Sciatic nerve (tissue), 2 donors: ENCODE data around the gene CPAMD8. TPM values are rescaled to one million over a fixed set of nuclear protein-coding genes. Genes with fewer than 3 reads are reported as not detected.
A peak's percentile ranks its signal among the peaks of the same experiment; 100 is the strongest.
"Not testable (repeated sequence)": the region's sequence is repeated elsewhere in the genome, so short reads cannot be mapped to it uniquely, and the experiment has no call there.

Experiments
- ATAC-seq: fragments of 200-7000 bp; cut with Tn5 transposase; one replicate; pipeline ENCODE4 v1.9.1; 2020; ENCODE audit warnings: mild to moderate bottlenecking, moderate library complexity
- DNase-seq: peaks from one replicate; pipeline ENCODE4 v3.0.0-alpha.2; 2020; ENCODE audit warnings: low spot score
- intact Hi-C: fragments of 100-400 bp; cut with DNase I; formaldehyde crosslinking; loops from one replicate; pipeline ENCODE4 v1.14.2; 2022
- total RNA-seq: library from RNA; stranded (reverse); fragmentation: NEBNext Ultra II Directional; extraction: Animal tissue kit (Norgen Biotek cat#: 25700); gene quantifications from one replicate; pipeline ENCODE4 v1.2.1, GENCODE V29; 2021
- donor health status: DM: no; HTN: no; CAD: no.
- donor health status: DM: no; HTN: no; CAD: no.

The CPAMD8 gene
- total RNA-seq, 1 donor from 2014 or later = 9.6 TPM

DNA sequence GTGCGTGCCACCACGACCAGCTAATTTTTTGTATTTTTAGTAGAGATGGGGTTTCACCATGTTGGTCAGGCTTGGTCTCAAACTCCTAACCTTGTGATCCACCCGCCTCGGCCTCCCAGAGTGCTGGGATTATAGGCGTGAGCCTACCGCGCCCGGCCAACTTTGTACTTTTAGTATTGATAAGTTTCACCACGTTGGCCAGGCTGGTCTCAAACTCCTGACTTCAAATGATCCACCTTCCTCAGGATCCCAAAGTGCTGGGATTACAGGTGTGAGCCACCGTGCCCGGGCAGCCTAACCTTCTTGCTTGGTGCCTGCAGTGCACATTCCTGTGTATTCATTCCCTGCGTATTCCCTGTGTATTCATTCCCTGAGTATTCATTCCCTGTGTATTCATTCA lies 88.8 kb downstream of the CPAMD8 start:
- DNase-seq = peak; percentile 34

DNA sequence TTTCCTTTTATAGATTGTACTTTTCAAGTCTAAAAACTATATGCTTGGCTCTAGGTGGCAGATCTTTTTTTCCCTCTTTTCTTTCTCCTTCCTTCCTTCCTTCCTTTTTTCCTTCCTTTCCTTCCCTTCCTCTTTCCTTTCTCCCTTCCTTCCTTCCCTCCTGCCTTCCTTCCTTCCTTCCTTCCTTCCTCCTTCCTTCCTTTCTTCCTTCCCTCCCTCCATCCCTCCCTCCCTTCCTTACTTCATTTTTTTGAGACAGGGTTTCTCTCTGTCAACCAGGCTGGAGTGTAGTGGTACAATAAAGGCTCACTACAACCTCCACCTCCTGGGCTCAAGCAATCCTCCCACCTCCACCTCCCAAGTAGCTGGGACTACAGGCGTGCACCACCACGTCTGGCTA lies 89.7 kb downstream of the CPAMD8 start:
- intact Hi-C loops = no loop called here

More for the DNA sequence above, 88.8 kb downstream of the CPAMD8 start:
- intact Hi-C loops, ATAC-seq: not testable (repeated sequence)

DNA sequence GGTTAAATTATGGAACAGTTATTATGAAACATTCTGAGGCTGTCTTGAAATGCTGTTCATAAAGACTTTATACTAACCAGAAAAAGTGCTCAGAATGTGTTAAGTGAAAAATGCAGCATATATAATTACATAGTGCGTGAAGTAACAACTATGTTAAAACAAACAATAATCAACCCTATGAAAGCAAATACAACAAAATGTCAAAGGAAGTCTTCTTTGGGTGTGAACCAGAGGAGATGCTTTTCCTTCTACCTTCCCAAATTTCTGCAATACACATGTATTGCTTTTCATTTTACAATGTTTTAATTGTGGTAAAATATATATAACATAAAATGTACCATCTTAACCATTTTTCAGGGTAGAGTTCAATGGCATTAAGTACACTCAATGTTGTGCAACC lies 92.1 kb downstream of the CPAMD8 start:
- DNase-seq = no peak
- ATAC-seq = no peak
- intact Hi-C loops = no loop called here

More for the DNA sequence above, 89.7 kb downstream of the CPAMD8 start:
- DNase-seq (no peak), ATAC-seq (no peak)

DNA sequence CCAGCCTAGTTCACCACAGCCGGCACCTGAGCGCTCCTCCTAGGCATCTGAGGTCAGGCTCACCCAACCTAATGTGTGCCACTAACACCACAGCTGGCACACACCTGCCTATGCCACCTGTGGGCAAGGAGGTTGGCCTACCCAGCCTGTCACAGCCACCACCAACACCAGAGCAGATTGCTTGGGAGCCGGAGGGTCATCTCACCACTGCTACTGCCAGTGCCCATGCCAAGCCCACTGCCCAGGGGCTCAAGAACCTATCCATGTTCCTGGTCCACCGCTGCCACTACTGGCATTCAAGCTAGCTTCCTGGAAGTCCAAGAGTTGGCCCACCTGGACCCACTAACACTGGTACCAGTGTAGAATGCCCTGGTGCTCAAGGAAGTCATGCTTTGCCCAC lies 95.3 kb downstream of the CPAMD8 start:
- DNase-seq = no peak
- intact Hi-C loops = no loop called here

DNA sequence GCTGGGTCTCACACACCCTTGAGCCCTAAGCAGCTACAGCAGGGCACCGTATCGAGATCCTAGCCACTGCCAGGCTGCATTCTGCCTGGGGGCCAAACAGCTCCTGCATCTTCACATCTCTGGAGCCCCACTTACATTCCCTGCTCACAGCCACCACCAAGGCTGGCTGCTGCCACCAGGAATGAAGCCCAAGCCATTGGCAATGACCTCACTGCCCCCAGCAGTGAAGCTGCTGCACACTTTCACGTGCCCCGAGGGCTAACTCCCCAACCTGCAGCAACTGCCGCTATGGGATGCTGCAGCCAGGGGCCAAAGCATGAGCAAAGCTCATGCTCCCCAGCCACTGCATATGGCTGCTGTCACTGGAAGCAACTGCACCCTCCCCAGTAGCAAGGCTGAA lies 95.9 kb downstream of the CPAMD8 start:
- intact Hi-C loops = no loop called here
- no peak for ATAC-seq

More for the DNA sequence above, 95.3 kb downstream of the CPAMD8 start:
- no peak for ATAC-seq

DNA sequence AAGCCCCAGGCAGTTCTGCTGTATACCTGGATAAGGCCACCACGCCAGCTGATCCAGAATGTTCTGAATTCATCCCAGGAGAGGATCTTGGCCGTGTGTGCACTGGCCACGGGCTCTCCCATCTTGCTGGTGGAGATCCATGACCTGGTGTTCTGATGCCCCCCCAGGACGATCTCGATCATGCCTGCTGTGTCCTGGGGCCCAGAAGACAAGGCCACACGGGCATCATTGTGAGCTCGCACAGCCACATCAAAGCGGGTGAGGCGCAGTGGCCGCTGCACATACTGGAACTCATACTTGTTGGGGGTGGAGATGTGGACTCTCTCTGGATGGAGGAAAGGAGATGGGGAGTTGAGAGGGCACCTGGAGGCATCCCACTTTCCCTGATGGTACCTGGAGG lies 97.7 kb downstream of the CPAMD8 start:
- ATAC-seq = no peak
- intact Hi-C loops = no loop called here
- DNase-seq = no peak

More for the DNA sequence above, 95.9 kb downstream of the CPAMD8 start:
- DNase-seq = no peak

DNA sequence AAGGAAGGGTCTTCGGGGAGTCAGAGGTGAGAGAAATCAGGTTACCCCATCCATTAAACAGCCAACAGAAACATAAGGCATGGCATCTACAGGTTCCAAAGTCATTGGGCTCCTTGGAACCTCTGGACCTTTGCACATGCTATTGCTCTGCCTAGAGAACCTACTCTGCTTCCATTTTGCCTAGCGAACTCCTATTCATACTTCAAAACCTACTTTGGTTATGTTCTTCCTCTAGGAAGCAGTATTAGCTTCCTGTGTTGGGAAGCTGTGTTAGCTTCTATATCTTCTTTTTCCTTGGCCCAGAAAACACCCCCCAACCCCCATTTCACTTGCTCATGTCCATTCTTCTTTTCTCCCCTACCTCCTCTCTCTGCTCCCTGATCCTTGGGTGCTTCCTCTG lies 98.3 kb downstream of the CPAMD8 start:
- intact Hi-C loops = no loop called here
- DNase-seq (no peak), ATAC-seq (no peak)

DNA sequence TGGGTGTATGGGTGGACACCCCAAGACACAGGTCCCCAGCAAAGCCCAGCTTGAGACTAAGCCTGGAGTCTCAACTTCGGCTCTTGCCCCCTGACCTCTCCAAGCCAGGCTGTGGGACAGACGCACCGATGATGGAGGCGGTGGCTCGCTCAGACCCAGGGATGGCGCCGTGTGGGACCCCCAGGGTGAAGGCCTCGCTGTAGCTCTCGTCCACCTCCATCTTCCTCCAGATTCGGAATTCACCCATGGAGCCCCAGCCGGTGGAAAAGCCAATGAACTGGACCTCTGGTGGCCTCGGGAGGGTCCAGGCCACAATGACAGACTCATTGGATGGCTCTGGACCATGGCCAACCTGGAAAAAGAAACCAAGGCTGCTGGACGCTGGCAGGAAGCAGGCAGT lies 98.7 kb downstream of the CPAMD8 start:
- DNase-seq (no peak), ATAC-seq (no peak)
- intact Hi-C loops = no loop called here

DNA sequence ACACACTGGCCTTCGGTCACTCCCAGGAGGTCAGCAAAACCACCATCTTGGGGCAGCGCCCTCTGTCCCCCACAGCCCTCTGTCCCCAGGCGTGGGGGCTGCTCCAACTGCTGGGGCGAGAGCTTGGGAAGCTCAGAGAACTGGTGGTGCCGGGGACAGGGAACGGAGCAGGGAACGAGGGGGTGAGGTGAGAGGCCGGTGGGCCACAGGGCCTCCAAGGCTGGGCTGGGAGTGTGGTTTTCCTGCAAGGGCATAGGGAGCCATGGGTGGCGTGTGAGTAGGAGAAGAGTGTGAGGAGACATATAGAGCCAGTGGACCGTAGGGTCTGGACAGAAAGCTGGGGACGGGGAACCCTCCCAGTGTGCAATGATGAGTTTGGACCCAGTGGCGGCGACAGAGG lies 103.7 kb downstream of the CPAMD8 start:
- intact Hi-C loops = no loop called here
- DNase-seq (no peak), ATAC-seq (no peak)

DNA sequence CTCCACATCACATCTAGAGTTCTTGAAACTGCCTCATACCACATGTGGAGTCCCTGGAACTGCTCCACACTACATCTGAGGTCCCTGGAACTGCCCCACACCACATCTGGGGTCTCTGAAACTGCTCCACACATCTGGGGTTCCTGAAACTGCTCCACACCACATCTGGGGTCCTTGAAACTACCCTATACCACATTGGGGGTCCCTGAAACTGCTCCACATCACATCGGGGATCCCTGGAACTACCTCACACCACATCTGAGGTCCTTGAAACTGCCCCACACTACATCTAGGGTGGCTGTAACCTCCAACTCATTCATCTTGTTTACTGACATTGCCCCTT lies 104.0 kb downstream of the CPAMD8 start:
- DNase-seq = no peak
- ATAC-seq = no peak
- intact Hi-C loops = no loop called here

DNA sequence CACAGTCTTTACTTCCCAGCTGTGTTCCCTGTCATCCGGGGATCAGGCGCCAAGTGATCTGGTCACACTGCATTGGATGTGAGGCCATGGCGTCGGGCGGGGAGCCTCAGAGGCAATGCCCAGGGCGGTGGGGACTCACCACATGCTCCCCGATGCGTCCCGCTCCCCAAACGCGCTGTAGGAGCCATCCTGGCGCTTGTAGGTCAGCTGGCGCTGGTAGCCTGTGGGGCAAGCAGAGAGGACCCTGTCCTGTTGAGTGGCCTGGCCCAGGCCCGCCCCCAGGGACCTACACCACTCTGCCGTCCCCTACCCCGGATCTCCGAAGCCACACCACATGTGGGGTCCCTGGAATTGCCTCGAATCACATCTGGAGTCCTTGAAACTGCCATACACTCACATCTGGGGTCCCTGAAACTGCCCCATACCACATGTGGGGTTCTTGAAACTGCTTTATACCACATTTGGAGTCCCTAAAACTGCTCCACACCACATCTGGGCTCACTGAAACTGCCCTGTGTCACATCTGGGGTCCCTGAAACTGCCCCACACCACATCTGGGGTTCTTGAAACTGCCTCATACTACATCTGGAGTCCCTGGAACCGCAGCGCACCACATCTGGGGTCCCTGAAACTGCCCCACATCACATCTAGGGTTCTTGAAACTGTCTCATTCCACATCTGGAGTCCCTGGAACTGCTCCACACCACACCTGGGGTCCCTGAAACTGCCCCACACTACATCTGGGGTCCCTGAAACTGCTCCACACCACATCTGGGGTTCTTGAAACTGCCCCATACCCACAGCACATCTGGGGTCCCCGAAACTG lies 104.6 kb downstream of the CPAMD8 start:
- DNase-seq = no peak
- intact Hi-C loops = no loop called here
- ATAC-seq = no peak

DNA sequence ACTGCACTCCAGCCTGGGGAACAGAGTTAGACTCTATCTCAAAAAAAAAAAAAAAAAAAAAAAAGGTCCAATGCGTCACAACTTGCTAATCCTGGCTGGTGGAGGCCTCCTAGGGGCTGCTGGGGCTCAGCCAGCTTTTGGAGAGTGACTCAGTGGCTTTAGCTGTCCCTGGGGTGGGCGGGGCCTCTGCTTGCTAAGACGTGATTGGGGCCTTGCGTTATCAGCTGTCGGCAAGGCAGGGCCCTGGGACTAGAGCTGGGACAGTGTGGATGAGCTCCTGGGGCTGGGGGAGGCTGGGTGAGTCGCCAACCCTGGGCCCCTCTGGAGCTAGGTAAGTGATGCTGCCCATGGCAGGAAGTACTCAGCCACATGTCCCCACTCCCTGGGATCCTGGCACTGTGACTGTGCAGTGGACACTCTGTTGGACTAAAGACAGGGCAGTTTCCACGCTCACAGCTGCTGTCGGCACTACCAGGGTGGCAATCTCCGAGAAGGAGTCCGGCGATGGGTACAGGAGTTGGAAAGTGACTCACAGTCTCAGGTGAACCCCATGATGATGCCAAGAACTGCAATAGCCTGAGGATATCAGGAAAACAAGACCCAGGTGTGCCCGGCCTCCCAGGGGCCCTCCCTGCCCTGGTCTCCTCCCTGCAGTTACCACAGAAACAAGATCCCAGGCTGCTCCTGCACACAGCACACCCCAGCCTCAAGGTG lies 105.6 kb downstream of the CPAMD8 start:
- ATAC-seq (no peak), DNase-seq (no peak)
- intact Hi-C loops = no loop called here

DNA sequence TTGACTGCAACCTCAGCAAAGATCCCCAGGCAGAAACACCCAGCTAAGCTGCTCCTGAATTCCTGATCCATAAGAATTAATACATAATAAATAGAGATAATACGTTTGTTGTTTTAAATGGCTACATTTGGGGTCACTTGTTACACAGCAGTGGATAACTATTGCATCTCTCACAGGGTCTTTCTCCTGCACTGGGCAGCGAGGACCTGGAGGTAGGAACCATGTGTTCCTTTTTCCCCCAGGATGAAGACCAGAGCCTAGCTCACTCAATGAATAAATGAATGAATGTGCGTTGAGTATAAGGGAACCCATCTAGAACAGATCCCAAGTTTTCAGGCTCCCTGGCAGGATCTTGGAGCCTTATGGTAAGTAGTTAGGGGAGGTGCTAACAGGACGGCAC lies 107.1 kb downstream of the CPAMD8 start:
- ATAC-seq (no peak), DNase-seq (no peak)
- intact Hi-C loops = no loop called here

DNA sequence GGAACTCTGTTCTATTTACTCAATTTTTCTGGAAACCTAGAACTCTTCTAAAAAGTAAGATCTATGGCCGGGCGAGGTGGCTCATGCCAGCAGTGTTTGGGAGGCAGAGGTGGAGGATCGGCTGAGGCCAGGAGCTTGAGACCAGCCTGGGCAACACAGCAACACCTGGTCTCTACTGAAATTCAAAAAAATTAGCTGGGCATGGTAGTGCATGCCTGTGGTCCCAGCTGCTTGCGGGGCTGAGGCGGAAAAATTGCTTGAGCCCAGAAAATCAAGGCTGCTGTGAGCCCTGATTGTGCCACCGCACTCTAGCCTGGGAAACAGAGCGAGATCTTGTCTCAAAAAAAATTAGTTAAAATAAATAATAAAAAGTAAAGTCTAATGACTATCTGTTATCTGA lies 109.2 kb downstream of the CPAMD8 start:
- ATAC-seq (no peak), DNase-seq (no peak)
- intact Hi-C loops = no loop called here

DNA sequence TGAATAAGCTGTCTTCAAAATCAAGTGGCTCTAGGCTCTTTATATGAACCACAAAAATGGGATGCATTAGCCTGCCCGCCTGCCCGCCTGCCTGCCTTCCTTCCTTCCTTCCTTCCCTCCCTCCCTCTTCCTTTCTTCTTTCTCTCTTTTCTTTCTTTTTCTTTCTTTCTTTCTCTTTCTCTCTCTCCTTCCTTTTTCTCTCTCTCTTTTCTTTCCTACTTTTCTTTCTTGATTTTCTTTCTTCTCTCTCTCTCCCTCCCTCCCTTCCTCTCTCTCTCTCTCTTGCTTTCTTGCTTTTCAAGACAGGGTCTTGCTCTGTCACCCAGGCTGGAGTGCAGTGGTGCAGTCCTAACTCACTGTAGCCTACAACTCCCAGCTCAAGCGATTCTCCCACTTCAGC lies 110.9 kb downstream of the CPAMD8 start:
- DNase-seq = no peak
- intact Hi-C loops = no loop called here
- no peak for ATAC-seq

DNA sequence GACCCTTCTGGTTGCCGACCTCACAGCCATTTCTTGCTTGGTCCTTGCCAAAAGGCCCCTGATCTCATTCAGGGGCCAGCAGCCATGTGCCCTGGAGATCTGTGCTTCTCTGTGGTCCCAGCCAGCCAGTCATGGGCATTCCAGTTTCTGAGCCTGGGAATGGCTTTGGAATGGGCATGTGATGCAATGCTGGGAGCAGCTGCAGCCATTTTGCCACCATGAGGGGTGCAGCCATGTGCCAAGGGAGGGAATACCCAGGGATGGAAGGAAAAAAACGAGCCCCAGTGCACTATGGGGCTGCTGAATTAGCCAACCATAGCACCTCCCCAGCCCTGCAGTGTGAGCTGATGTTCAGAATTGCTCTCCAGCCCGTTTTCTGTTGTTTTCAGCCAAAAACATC lies 111.5 kb downstream of the CPAMD8 start:
- no peak for ATAC-seq
- intact Hi-C loops = no loop called here
- no peak for DNase-seq

DNA sequence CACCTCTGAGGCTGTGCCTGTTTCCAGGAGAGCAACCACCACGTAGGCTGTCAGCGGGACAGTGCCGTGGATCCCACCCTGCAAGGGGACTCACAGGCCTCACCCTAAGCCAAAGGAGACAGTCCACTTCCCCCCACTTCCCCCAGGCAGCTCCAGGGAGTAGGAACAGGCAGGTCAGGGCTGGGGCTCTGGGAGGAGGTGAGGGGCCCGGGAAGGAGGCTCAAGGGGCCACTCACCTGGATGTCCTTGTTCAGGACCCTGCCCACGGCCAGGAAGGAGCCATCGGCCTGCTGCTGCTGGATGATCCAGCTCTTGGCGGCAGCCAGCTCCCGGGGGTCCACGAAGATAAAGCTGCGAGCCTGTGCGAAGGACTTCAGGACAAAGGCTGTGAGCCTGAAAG lies 112.2 kb downstream of the CPAMD8 start:
- intact Hi-C loops = no loop called here
- DNase-seq = no peak

DNA sequence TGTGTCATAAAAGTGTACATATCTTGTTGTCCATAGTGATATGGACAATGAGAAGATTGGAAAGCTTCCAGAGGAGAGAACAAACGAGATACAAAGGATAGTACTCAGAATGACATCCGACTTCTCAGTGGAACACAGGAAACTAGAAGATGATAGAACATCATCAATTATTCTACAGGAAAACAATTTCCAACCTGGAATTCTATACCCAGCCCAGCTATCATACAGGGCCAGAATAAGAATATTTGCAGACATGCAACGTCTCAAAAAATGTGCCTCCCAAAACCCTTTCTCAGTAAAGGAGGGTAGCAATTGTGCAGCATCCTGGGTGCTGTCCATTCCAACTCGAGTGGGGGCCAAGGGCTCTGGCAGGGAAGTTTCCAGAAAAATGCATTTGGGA lies 113.8 kb downstream of the CPAMD8 start:
- ATAC-seq (no peak), DNase-seq (no peak)
- intact Hi-C loops = no loop called here

More for the DNA sequence above, 112.2 kb downstream of the CPAMD8 start:
- ATAC-seq = no peak

DNA sequence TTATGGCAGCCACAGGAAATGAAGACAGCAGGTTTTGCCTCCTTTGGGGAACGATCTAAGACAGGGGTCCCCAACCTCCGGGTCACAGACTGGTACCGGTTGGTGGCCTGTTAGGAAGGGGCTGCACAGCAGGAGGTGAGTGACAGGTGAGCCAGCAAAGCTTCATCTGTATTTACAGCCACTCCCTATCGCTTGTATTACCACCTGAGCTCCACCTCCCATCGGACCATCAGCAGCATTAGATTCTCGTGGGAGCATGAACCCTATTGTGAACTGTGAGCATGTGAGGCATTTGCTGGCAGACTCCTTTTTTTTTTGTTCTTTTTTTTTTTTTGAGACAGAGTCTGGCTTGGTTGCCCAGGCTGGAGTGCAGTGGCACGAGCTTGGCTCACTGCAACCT lies 115.6 kb downstream of the CPAMD8 start:
- ATAC-seq (no peak), DNase-seq (no peak)
- intact Hi-C loops = no loop called here

DNA sequence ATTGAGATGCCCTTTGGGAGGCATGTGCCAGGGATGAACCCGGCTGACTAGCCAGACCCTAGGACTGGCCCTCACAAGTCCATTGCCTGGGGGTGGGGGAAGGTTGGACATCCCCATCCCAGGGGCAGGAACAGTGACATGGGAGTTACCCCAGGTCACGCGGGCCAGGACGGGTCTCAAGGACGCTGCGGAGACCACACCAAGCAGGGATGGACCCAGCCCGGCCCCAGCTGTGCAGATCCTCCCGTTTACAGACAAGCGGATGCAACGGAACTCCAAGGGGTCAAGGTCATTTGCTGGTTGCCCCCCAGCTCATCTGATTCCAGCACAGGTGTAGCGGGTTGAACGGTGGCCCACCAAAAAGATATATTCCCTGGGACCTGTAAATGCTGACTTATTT lies 117.9 kb downstream of the CPAMD8 start:
- intact Hi-C loops = no loop called here
- ATAC-seq (no peak), DNase-seq (no peak)

DNA sequence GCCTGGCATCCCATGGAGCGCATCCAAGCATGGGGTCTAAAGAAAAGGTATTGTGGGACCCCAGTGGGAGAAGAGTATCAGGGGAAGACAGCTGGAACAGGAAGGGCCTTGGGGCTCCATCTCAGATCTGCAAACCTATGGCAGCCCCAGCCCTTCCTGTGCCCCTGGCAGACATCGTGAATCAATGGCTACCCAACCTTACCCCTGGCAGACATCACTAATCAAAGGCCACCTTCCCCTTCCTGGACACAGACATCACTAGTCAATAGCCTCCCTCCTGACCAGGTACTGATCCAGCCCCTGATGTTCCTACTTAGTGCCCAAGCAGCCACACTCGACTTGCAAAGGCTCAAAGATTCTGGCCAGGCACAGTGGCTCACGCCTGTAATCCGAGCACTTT lies 122.0 kb downstream of the CPAMD8 start:
- no peak for ATAC-seq
- intact Hi-C loops = no loop called here

More for the DNA sequence above, 122.0 kb downstream of the CPAMD8 start:
- no peak for DNase-seq
